Smooth muscle cell (in vitro differentiated cells): Measurements from ENCODE around the gene PRUNE2. TPM values are rescaled to one million over a fixed set of nuclear protein-coding genes. Genes with fewer than 3 reads are reported as not detected.
"Not testable (repeated sequence)": the region's sequence is repeated elsewhere in the genome, so short reads cannot be mapped to it uniquely, and the experiment has no call there.

Source experiments
- DNase-seq: peaks from one replicate; lab custom pipeline; 2025; ENCODE audit not compliant: unreplicated experiment; lab: John Stamatoyannopoulos, UW
- H2AFZ ChIP-seq: fragments of 200-600 bp; sonication (generic); 2 replicates; pipeline ENCODE4 v1.6.0; 2016; ENCODE audit warnings: antibody characterized with exemption, low read depth, mild to moderate bottlenecking
- H3F3A ChIP-seq: fragments of 200-600 bp; sonication (generic); 2 replicates; pipeline ENCODE4 v1.6.0; 2017; ENCODE audit warnings: antibody characterized with exemption, low read depth
- H3K27ac ChIP-seq: fragments of 200-600 bp; sonication (generic); 2 replicates; pipeline ENCODE4 v1.5.1; 2016; ENCODE audit warnings: low read depth, mild to moderate bottlenecking
- H3K27me3 ChIP-seq: fragments of 200-600 bp; sonication (generic); 2 replicates; pipeline ENCODE4 v1.6.1; 2016; ENCODE audit warnings: low read depth, mild to moderate bottlenecking
- H3K36me3 ChIP-seq: fragments of 200-600 bp; sonication (generic); 2 replicates; pipeline ENCODE4 v1.5.1; 2016; ENCODE audit warnings: low read depth
- H3K4me1 ChIP-seq: fragments of 200-600 bp; sonication (generic); 2 replicates; pipeline ENCODE4 v1.5.1; 2016; ENCODE audit warnings: low read depth
- H3K4me2 ChIP-seq: fragments of 200-600 bp; sonication (generic); 2 replicates; pipeline ENCODE4 v1.6.0; 2016; ENCODE audit warnings: mild to moderate bottlenecking
- H3K4me3 ChIP-seq: fragments of 200-600 bp; sonication (generic); 2 replicates; pipeline ENCODE4 v1.5.1; 2016; ENCODE audit warnings: mild to moderate bottlenecking
- H3K79me2 ChIP-seq: fragments of 200-600 bp; sonication (generic); 2 replicates; pipeline ENCODE4 v1.6.0; 2016; ENCODE audit warnings: low read depth, mild to moderate bottlenecking
- H3K9ac ChIP-seq: fragments of 200-600 bp; sonication (generic); 2 replicates; pipeline ENCODE4 v1.6.0; 2016; ENCODE audit warnings: low read depth
- H3K9me3 ChIP-seq: fragments of 200-600 bp; sonication (generic); replicated peaks from 2 replicates; pipeline ENCODE4 v1.5.1; 2016; ENCODE audit warnings: low read depth
- H4K20me1 ChIP-seq: fragments of 200-600 bp; sonication (generic); 2 replicates; pipeline ENCODE4 v1.6.0; 2016; ENCODE audit warnings: low read depth
- CTCF ChIP-seq: fragments of 200-600 bp; sonication (generic); IDR thresholded peaks from 2 replicates; pipeline ENCODE4 v1.5.1; 2017; ENCODE audit warnings: borderline replicate concordance, mild to moderate bottlenecking, antibody characterized with exemption; ENCODE audit not compliant: insufficient read depth, poor library complexity, severe bottlenecking
- WGBS: methylation state at CpG from one replicate; pipeline ENCODE4 v1.1.7; 2016; ENCODE audit warnings: low lambda C conversion rate; 5-methylcytosine and 5-hydroxymethylcytosine counted together
- polyA plus RNA-seq: library from polyadenylated mRNA; unstranded; fragments of >200 nt; fragmentation: Nextera tagmentation; extraction: Ambion mirVana; gene quantifications from 2 replicates; pipeline ENCODE4 v1.2.1, GENCODE V29; 2016
- total RNA-seq: library from RNA; depleted of rRNA; stranded (reverse); fragments of >200 nt; gene quantifications from 2 replicates; pipeline ENCODE4 v1.2.3, GENCODE V29; 2014

The PRUNE2 gene
- total RNA-seq: 1.2 and 1.9 TPM in 2 replicates
- polyA plus RNA-seq: 0.79 and 1.0 TPM in 2 replicates

- H3K9me3 ChIP-seq: no peaks in the 10 kb centered on the region
- H3K4me2 ChIP-seq: peak within 1 kb of the TSS; percentile 80
- peak; percentile 47 for DNase-seq
- H3K27ac ChIP-seq: no peak within 1 kb of the TSS
- no peaks in the 10 kb centered on the region for H3K36me3 ChIP-seq
- H3K79me2 ChIP-seq: no peaks in the 10 kb centered on the region
- under 1% methylated on average over 78 of the region's 79 CpGs for WGBS
- H2AFZ ChIP-seq: peak within 1 kb of the TSS; percentile 5
- no peak within 1 kb of the TSS for H3K9ac ChIP-seq
- no peak for TF ChIP-seq CTCF
- no peaks in the 10 kb centered on the region for H3F3A ChIP-seq
- no peaks in the 10 kb centered on the region for H4K20me1 ChIP-seq
- peak within 1 kb of the TSS; percentile 49 for H3K4me3 ChIP-seq
- H3K4me1 ChIP-seq: peaks cover 6% of the 10 kb centered on the region
- peaks cover 90% of the 10 kb centered on the region for H3K27me3 ChIP-seq
Measured at GRCh38 chr9:76905791-76906646, at the start of gene PRUNE2. TSS of gene PRUNE2 (minus strand) at chr9:76906114. CDS start at chr9:76905963, 151 bp downstream.

GRCh38 chr9:76955406-76955805, 49.5 kb upstream of the PRUNE2 start:
- H3K79me2 ChIP-seq, H3K9me3 ChIP-seq, H2AFZ ChIP-seq, H4K20me1 ChIP-seq, H3F3A ChIP-seq, H3K4me2 ChIP-seq, H3K4me1 ChIP-seq, H3K27ac ChIP-seq, H3K4me3 ChIP-seq, H3K36me3 ChIP-seq, DNase-seq, H3K27me3 ChIP-seq, H3K9ac ChIP-seq: not testable (repeated sequence)
- 92% methylated on average over 18 of the region's 23 CpGs for WGBS

- DNase-seq: no peak
- Histone ChIP-seq H3K36me3 (no peaks in the 10 kb centered on the region), H3K4me3 (no peak overlapping the region), H2AFZ (no peak overlapping the region), H3K4me1 (no peaks in the 10 kb centered on the region), H3K9me3 (no peaks in the 10 kb centered on the region), H4K20me1 (no peaks in the 10 kb centered on the region), H3K9ac (no peak overlapping the region), H3K4me2 (no peak overlapping the region), H3F3A (no peaks in the 10 kb centered on the region), H3K79me2 (no peaks in the 10 kb centered on the region), H3K27ac (no peak overlapping the region), H3K27me3 (peaks cover 16% of the 10 kb centered on the region)
- no peak for TF ChIP-seq CTCF
- 91% methylated on average over 4 of the region's 4 CpGs for WGBS
Measured at GRCh38 chr9:76949865-76950264, 44.0 kb upstream of the PRUNE2 start.

- H3K4me3 ChIP-seq: no peak overlapping the region
- no peak for TF ChIP-seq CTCF
- H3K4me2 ChIP-seq: no peak overlapping the region
- no peaks in the 10 kb centered on the region for H3K4me1 ChIP-seq
- H3K9me3 ChIP-seq: no peaks in the 10 kb centered on the region
- no peaks in the 10 kb centered on the region for H3K36me3 ChIP-seq
- DNase-seq: no peak
- no peak overlapping the region for H3K9ac ChIP-seq
- peaks cover 3% of the 10 kb centered on the region for H3K27me3 ChIP-seq
- 98% methylated on average over 2 of the region's 2 CpGs for WGBS
- H3F3A ChIP-seq: no peaks in the 10 kb centered on the region
- no peaks in the 10 kb centered on the region for H3K79me2 ChIP-seq
- H4K20me1 ChIP-seq: no peaks in the 10 kb centered on the region
- H2AFZ ChIP-seq: no peak overlapping the region
- H3K27ac ChIP-seq: no peak overlapping the region
Measured at GRCh38 chr9:76944011-76944410, 38.1 kb upstream of the PRUNE2 start.
